IgD-negative memory B cell (primary cell): ENCODE measurements around the gene IFNA4. TPM values are rescaled to one million over a fixed set of nuclear protein-coding genes. Genes with fewer than 3 reads are reported as not detected.
A peak's percentile ranks its signal among the peaks of the same experiment; 100 is the strongest.
"Not testable (repeated sequence)": the region's sequence is repeated elsewhere in the genome, so short reads cannot be mapped to it uniquely, and the experiment has no call there.

Source experiments
- H3K27ac Mint-ChIP-seq, 3 donors: one replicate each; pipeline ENCODE4 v1.8.0; 2020 to 2022; ENCODE audit warnings: mild to moderate bottlenecking in 3 of 3, mixed read lengths in 3 of 3, moderate library complexity in 1 of 3
- H3K27me3 Mint-ChIP-seq: one replicate; pipeline ENCODE4 v1.8.0; 2021; ENCODE audit warnings: mixed read lengths
- H3K36me3 Mint-ChIP-seq: one replicate; pipeline ENCODE4 v1.8.0; 2020; ENCODE audit warnings: mild to moderate bottlenecking, mixed read lengths
- H3K4me1 Mint-ChIP-seq, 3 donors: one replicate each; pipeline ENCODE4 v1.8.0; 2020 to 2022; ENCODE audit warnings: mixed read lengths in 3 of 3, mild to moderate bottlenecking in 1 of 3
- H3K4me3 Mint-ChIP-seq, 4 donors: one replicate each; pipeline ENCODE4 v1.8.0; 2020 to 2022; ENCODE audit warnings: mild to moderate bottlenecking in 4 of 4, mixed read lengths in 4 of 4, moderate library complexity in 3 of 4
- H3K9me3 Mint-ChIP-seq, 3 donors: one replicate each; pipeline ENCODE4 v1.8.0; 2020 to 2021; ENCODE audit warnings: mixed read lengths in 3 of 3, mild to moderate bottlenecking in 1 of 3
- polyA plus RNA-seq: library from polyadenylated mRNA; unstranded; fragments of 300-500 nt; fragmentation: Illumina TruSeq; gene quantifications from one replicate; pipeline ENCODE4 v1.2.3, GENCODE V29; 2021

IFNA4 gene
- polyA plus RNA-seq, 1 donor from 2014 or later: not detected

DNA sequence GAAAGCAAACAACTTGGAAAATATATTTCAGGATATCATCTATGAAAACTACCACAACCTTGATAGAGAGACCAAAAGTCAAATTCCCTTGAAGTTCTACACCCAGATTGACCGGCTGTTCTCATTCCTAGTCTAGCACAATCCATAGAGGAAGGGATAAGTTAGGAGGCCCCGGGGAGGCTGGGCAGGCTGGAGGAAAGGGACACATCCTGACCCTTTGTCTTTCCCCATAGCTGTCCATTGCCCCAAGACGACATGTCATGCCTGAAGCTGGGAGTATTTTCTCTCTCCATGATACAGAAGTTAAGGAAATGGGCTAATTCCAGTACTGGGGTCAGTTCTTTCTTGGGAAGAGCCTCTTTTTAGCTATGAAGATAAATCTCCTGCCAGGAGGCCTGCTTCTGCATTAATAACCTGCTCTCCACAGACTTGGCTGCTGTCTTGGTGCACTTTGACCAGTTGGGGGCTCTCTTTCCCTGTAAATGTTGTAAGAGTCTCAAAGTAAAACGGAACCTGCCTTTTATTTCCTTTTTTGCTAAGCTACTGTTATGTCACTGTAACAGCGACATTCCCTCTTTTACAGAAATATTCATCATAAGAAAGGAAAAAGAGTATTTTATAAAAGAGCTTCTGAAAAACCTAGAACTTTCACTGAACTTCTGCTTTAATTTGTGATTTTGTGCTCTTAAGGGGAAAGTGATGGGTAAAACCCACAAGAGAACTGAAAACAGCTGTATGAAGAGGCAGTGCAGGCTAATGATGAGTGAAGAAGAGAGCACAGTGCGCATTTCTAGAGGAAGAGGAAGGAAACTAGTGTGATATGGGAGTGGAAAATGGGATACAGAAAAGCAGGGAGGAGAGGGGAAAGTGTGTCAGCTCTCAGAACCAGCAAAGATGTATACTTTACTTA, 7.7 kb upstream of the IFNA4 start:
- Mint-ChIP-seq H3K4me3 (peak overlapping the region in 1 of 4 donors; percentile 79), H3K27ac (peak overlapping the region in 2 of 3 donors; percentile 20 to 64)
- H3K4me1 Mint-ChIP-seq, H3K36me3 Mint-ChIP-seq, H3K27me3 Mint-ChIP-seq, H3K9me3 Mint-ChIP-seq: not testable (repeated sequence)

DNA sequence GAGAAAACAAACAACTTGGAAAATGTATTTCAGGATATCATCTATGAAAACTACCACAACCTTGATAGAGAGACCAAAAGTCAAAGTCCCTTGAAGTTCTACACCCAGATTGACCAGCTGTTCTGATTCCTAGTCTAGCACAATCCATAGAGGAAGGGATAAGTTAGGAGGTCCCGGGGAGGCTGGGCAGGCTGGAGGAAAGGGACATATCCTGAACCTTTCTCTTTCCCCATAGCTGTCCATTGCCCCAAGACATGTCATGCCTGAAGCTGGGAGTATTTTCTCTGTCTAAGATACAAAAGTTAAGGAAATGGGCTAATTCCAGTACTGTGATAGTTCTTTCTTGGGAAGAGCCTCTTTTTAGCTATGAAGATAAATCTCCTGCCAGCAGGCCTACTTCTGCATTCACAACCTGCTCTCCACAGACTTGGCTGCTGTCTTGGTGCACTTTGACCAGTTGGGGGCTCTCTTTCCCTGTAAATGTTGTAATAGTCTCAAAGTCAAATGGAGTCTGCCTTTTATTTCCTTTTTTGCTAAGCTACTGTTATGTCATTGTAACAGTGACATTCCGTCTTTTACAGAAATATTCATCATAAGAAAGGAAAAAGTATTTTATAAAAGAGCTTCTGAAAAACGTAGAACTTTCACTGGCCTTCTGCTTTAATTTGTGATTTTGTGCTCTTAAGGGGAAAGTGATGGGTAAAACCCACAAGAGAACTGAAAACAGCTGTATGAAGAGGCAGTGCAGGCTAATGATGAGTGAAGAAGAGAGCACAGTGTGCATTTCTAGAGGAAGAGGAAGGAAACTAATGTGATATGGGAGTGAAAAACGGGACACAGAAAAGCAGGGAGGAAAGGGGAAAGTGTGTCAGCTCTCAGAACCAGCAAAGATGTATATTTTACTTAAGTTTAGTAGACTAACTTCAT, 4.3 kb downstream of the IFNA4 start:
- H3K4me1 Mint-ChIP-seq, H3K36me3 Mint-ChIP-seq, H3K9me3 Mint-ChIP-seq, H3K27ac Mint-ChIP-seq, H3K4me3 Mint-ChIP-seq, H3K27me3 Mint-ChIP-seq: not testable (repeated sequence)

DNA sequence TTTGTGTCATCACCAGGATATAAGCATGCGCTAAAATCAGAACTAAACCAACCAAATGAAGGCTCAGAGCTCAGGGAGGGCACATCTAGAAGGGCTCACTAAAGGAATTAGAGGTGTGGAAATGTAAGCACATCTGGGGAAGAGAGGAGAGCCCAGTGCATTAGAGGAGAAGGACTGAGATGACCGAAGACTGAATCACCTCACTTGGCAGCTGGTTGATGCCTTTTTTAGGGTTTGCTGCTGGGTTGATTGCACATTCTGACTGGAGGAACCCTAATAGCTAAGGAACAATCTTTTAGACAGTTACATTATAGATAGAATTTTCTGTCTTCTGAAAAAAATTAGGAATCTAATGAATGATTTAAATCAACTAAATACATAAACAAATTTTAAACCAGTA, 12.7 kb downstream of the IFNA4 start:
- H3K27me3 Mint-ChIP-seq: peaks cover 8% of the 10 kb centered on the region
- no peak overlapping the region for H3K4me3 Mint-ChIP-seq
- H3K36me3 Mint-ChIP-seq: peaks cover 2% of the 10 kb centered on the region
- H3K9me3 Mint-ChIP-seq: no peaks in the 10 kb centered on the region
- H3K4me1 Mint-ChIP-seq: no peaks in the 10 kb centered on the region
- no peak overlapping the region for H3K27ac Mint-ChIP-seq

DNA sequence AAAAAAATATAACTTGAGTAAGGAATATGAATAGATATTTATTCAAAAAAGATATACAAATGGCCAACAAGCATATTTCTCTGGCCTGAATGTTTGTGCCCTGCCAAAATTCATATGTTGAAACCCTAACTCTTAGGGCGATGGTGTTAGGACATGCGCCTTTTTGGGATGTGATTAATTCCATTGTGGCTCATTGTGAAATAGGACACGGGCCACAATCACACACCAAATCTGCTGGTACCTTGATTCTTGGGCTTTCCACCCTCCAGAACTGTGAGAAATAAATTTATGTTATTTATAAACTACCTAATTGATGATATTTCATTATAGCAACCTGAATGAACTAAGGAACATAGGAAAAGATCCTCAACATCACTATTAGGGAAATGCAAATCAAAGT, 15.2 kb downstream of the IFNA4 start:
- Mint-ChIP-seq H3K4me3 (no peak overlapping the region), H3K27me3 (peaks cover 7% of the 10 kb centered on the region), H3K36me3 (peaks cover 2% of the 10 kb centered on the region), H3K9me3 (no peaks in the 10 kb centered on the region), H3K4me1 (no peaks in the 10 kb centered on the region), H3K27ac (no peak overlapping the region)

DNA sequence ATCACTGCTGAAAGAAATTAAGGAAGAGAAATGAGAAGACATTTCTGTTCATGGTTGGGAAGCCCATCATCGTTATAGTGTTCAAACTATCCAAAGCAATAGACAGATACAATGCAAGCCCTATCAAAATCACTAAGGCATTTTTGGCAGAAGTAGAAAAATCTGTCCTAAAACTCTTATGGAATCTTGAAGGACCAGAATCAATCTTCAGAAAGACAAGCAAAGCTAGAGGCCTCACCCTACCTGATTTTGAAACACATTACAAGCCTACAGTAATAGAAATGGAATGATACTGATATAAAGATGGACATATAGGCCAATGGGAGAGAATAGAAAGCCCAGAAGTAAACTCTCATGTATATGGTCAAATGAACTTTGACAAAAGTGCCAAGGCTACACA, 16.0 kb downstream of the IFNA4 start:
- peaks cover 2% of the 10 kb centered on the region for H3K36me3 Mint-ChIP-seq
- H3K9me3 Mint-ChIP-seq: no peaks in the 10 kb centered on the region
- no peak overlapping the region for H3K27ac Mint-ChIP-seq
- no peak overlapping the region for H3K4me3 Mint-ChIP-seq
- no peaks in the 10 kb centered on the region for H3K4me1 Mint-ChIP-seq
- H3K27me3 Mint-ChIP-seq: peaks cover 7% of the 10 kb centered on the region

DNA sequence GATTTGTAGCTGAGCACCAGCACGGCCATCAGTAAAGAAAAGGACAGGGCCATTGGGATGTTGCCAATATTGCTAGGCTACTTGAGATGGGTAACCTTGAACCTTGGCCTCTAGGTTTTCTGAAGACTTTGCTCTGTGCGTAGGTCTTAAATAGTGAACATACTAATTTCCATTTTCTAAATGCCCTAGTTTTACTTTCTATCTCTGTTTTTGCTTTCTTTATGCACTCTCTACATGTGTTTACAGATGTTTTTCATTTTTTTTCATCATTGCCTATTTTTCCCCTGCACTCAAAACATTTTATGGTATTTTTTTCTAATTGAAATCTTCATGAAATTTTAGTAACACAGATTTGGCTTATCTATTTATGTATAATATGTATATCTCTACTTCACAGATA, 20.8 kb downstream of the IFNA4 start, which contains the start of gene IFNA21:
Gene IFNA21, minus strand, starts transcription at position 101 of the 400 bp plus-strand sequence. Its CDS starts 48 bp downstream, at position 53.
- not testable (repeated sequence) for H3K4me1 Mint-ChIP-seq, H3K27ac Mint-ChIP-seq, H3K27me3 Mint-ChIP-seq, H3K36me3 Mint-ChIP-seq, H3K9me3 Mint-ChIP-seq
- H3K4me3 Mint-ChIP-seq: peak within 1 kb of the TSS in 1 of 4 donors; percentile 21

DNA sequence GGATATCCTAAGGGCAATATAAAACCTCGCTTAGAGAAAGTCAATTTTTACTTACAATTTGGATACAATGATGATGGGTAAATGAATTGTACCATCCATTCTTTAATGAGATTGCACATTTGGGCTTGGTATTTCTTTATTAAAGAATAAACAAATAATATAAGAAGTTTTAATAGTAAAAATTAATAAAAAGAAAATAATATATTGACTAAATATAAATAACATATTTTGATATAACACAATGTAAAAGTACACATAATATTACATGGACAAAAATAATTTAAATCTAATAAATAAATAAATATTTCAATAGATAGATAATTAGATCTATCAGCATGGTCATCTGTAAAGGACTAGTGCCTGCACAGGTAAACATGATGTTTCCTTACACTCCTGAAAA, 21.9 kb downstream of the IFNA4 start:
- Mint-ChIP-seq H3K36me3 (no peaks in the 10 kb centered on the region), H3K4me3 (no peak overlapping the region), H3K27ac (no peak overlapping the region), H3K9me3 (no peaks in the 10 kb centered on the region), H3K4me1 (peaks cover 0 to 5% (median 2%) of the 10 kb centered on the region in 3 donors), H3K27me3 (peaks cover 4% of the 10 kb centered on the region)

DNA sequence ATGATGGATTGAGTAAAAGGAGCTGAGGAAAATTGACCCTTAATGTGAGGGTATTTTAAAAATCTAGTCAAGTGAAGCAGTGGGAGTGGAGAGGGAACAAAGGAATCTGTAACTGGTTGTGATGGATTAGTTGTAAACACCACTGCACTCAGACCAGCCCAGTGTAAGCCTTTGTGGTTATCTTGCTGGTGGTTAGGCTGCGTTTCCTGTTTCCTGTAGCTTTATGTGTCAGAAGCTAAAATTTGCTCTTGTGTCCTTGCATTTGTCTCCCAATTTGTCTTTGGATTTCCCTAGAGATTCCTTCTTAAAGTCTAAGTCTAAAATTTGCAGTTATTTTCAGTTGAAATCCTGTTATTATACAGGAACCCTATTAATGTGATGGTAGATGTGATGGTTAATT, 27.2 kb downstream of the IFNA4 start:
- no peak overlapping the region for H3K4me3 Mint-ChIP-seq
- no peak overlapping the region for H3K27ac Mint-ChIP-seq
- peaks cover 3% of the 10 kb centered on the region for H3K27me3 Mint-ChIP-seq
- H3K4me1 Mint-ChIP-seq: peaks cover 2 to 12% (median 5%) of the 10 kb centered on the region in 3 donors
- H3K36me3 Mint-ChIP-seq: no peaks in the 10 kb centered on the region
- peaks cover 0 to 3% (median 0%) of the 10 kb centered on the region in 3 donors for H3K9me3 Mint-ChIP-seq

DNA sequence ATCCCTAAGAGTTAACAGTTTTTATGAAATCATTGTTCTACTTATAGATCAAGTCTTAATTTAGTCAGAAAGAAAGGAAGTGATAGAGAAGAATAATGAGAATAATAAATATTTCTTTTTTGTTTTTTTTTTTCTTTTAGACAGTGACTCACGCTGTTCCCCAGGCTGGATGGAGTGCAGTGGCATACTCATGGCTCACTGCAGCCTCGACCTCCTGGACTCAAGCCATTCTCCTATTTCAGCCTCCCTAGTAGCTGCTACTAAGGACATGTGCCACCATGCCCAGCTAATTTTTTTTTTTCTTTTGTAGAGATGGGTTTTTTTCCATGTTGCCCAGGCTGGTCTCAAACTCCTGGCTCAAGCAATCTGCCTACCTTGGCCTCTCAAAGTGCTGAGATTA, 31.9 kb downstream of the IFNA4 start:
- no peaks in the 10 kb centered on the region for H3K36me3 Mint-ChIP-seq
- peaks cover 0 to 3% (median 0%) of the 10 kb centered on the region in 3 donors for H3K9me3 Mint-ChIP-seq
- H3K27me3 Mint-ChIP-seq: peaks cover 3% of the 10 kb centered on the region
- H3K4me1 Mint-ChIP-seq: peaks cover 0 to 7% (median 5%) of the 10 kb centered on the region in 3 donors
- H3K4me3 Mint-ChIP-seq: no peak overlapping the region
- no peak overlapping the region for H3K27ac Mint-ChIP-seq

DNA sequence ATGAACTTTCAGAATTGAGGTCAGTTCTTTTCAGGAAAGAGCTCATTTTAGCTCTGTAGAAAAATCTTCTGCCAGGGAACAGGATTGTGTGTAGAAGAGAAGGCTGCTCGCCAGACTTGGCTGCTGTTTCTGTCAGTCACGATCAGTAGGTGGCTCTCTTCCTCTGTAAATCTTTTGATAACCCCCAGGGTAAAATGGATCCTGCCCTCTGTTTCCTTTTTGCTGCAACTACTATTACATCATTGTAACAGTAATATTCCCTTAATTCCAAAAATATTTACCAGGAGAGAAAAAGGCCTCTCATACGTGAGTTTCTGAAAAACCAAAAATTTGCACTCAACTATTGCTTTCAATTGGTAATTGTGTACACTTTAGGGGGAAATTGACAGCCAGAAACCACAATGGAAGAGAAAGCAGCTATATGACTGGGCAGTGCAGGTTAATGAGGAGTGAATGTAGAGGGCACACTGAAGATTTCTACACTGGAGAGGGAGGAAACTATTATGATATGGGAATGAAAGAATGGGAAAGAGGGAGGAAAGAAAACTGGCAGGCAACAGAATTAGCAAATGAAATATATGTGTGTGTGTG, 33.3 kb downstream of the IFNA4 start:
- Mint-ChIP-seq H3K4me3 (no peak overlapping the region), H3K27ac (no peak overlapping the region), H3K36me3 (no peaks in the 10 kb centered on the region), H3K4me1 (peaks cover 0 to 2% (median 0%) of the 10 kb centered on the region in 3 donors), H3K9me3 (peaks cover 0 to 3% (median under 1%) of the 10 kb centered on the region in 3 donors), H3K27me3 (peaks cover 3% of the 10 kb centered on the region)

DNA sequence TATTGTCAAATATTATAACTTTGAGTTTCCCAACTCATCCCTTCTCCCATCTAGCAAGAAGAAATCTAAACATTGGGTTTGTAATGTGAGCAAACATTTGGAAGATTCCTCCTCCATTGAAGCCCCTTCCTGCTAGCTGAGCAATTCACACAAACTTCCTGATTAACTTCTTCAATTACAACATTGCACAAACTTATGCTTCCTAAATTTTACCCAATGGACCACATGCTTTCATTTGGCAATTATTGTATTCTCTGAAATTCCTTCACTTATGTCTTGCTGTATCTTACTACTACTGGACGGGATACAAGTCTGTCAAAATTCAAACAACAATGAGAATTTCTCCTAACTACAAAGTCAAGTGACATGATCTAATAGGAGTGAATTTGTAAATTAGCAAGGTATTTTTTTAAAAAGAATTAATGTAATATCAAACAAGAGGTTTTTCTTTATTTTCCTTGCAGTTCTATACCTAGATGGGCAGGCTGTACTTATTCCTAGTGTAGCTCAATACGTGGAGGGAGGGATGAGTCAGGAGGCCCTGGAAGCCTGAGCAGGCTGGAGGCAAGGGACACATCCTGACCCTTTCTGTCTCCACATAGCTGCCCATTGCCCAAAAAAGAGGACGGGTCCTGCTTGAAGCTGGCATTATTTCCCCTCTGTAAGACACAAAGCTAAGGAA, 33.9 kb downstream of the IFNA4 start:
- Mint-ChIP-seq H3K4me1 (no peaks in the 10 kb centered on the region), H3K27ac (no peak overlapping the region), H3K4me3 (no peak overlapping the region), H3K36me3 (no peaks in the 10 kb centered on the region), H3K27me3 (peaks cover 3% of the 10 kb centered on the region), H3K9me3 (peaks cover 0 to 6% (median 4%) of the 10 kb centered on the region in 3 donors)

DNA sequence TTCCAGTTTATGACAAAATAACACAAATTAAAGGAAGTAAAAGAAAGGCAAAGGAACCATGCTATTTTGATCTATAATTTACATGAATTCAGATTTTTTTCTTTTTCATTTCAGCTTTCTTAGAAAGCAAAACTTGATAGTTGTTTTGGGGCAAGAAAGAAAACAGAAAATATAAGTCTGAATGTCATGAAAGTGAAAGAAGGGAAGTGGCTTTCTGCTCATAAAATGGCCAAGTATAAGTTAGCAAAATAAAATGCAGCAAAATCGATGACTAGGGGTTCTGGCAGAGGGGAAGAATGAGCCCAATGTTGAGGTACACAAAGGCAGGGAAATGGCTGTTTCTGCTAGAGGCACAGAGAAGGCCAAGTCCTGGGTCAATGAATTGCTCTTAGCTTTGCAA, 42.8 kb downstream of the IFNA4 start:
- Mint-ChIP-seq H3K36me3 (no peaks in the 10 kb centered on the region), H3K9me3 (peaks cover 0 to 11% (median 9%) of the 10 kb centered on the region in 3 donors), H3K27me3 (peaks cover under 1% of the 10 kb centered on the region), H3K27ac (no peak overlapping the region), H3K4me3 (peak overlapping the region in 2 of 4 donors; percentile 60 to 85), H3K4me1 (peaks cover 10 to 21% (median 17%) of the 10 kb centered on the region in 3 donors)

DNA sequence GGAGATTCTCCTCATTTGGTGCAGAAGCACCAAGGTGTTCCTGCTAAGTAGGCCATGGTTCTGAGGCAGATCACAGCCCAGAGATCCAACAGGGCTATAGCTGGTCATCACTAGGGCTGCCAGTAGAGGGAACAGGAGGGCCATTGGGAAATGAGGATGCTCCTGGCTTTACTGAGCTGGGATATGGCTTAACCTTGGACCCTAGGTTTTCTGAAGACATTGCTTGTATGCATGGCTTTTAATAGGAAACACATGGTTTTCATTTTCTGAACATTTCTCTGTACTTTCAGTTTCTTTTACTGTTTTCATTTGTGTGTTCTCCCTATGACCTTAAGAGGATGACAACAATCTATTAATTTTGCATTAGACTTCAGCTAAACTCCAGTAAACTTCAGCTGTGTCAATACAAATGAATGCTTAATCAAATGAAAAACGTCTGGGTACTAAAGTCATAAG, 45.9 kb downstream of the IFNA4 start, which contains the start of gene IFNW1:
Gene IFNW1, minus strand, starts transcription at position 406 of the 456 bp plus-strand sequence. Its CDS starts 262 bp downstream, at position 144.
- Mint-ChIP-seq H3K36me3 (no peaks in the 10 kb centered on the region), H3K27me3 (peaks cover 3% of the 10 kb centered on the region), H3K27ac (peak within 1 kb of the TSS in 1 of 3 donors; percentile 60), H3K9me3 (no peaks in the 10 kb centered on the region), H3K4me3 (peak within 1 kb of the TSS in 1 of 4 donors; percentile 29), H3K4me1 (peaks cover 10 to 21% (median 17%) of the 10 kb centered on the region in 3 donors)

DNA sequence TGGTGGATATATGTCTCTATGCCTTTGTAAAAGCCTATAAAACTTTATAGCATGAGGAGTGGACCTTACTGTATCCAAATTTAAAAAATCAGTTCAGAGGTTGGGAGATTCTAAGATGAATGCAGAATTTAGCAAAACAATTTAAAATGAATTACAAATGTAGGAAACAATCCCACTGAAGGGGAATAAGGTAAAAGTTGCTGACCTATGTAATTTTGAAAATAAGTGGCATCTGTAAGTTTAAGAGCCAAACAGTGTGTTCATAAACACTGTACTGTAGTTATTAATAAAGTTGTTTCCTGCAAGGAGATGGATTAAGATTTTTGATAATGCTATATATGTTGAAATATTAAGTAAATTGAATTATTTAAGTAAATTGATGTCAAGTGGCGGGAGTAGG, 50.4 kb downstream of the IFNA4 start:
- Mint-ChIP-seq H3K9me3 (no peaks in the 10 kb centered on the region), H3K4me3 (no peak overlapping the region), H3K27ac (no peak overlapping the region), H3K27me3 (peaks cover 12% of the 10 kb centered on the region), H3K4me1 (peaks cover 0 to 5% (median 4%) of the 10 kb centered on the region in 3 donors), H3K36me3 (no peaks in the 10 kb centered on the region)
